Right lobe of liver (tissue), 4 donors: ENCODE data around the gene TRMT1.

Experiments used
- CTCF ChIP-seq, 4 donors: fragments of 200-600 bp in 3 of 4; fragments of 450-650 bp in 1 of 4; IDR thresholded peaks; one replicate each; pipeline versions ENCODE4 v1.5.1 to v1.8.0; 2016 to 2022; ENCODE audit warnings: antibody characterized with exemption in 4 of 4, mild to moderate bottlenecking in 2 of 4
- POLR2A ChIP-seq: fragments of 450-650 bp; IDR thresholded peaks from one replicate; pipeline ENCODE4 v1.6.1; 2017; ENCODE audit warnings: antibody characterized with exemption, mild to moderate bottlenecking
- donor health status: DM: no; HTN: no; CAD: no.
- donor health status: DM: no; HTN: no; CAD: no.
- donor health status: DM: no; HTN: yes; CAD: no.

- TF ChIP-seq CTCF (IDR thresholded peaks at IDR 0.05) = peak in 1 of 4 donors; percentile 24
- peak; percentile 100 for TF ChIP-seq POLR2A
Measured at GRCh38 chr19:13152974-13153568, 36.5 kb upstream of the TRMT1 start.
